HG03571 (cell line): ENCODE data around the gene SHF.

Source experiments
- ATAC-seq: cut with Tn5 transposase; IDR thresholded peaks from one replicate; pipeline ENCODE4 v1.9.1; 2021; ENCODE audit not compliant: unreplicated experiment

Gene SHF

DNA sequence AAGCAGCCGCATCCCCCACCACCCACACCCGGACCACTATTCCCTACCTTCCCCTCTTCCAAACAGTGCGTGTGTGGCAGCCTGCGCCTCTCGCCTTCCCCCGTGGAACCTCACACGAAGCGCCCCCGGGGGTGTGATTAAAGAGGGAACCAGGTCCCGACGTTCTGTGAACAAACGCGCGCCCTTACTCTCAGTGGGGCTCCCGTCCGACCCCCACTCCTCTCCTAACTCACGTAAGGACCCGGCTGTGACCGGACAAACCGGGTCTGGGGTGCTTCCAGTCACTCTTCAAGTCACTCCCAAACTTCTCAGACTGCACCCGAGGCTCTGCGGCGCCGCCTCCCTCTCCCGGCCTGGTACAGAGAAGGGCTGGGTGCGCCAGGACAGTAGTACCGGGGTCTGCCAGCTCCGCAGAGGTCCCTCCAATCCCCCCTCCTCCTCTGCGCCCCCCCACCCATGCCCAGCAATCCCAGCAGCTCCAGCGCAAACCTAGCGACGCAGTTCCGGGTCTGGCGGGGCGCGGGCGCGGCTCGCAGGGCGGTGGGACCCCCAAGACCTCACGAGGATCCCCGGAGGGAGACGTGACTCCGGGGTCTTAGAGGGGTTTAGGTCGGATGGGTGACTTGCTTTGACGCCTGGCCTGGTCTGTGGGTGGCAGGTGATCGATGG lies 58.7 kb downstream of the SHF start:
- ATAC-seq: no peak

DNA sequence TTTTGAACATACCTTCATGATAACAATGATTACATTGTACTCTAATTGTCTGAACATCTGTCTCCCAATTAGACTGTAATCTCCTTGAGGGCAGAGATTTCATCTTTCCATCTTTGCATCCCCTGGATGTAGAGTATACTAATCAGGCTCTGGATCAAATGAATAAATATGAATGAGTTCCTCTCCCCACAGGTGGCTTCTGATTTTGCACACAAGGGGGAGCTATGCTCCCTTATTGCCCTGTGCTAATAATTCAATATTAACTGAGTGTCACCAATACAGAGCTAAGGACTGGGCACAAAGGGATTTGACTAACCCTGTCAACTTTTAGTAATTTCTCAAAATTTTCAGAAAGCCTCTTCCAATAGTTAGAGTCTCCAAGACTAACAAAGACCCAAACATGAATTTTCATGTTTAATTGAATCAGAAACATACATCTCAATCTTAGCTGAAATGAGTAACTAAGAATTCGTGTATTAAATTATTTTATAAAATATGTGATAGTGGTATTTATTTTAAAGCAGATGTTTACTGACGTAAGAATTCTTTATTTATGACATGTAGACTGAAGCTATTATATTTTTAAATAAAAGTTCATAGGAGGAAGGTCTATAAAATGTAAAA lies 61.1 kb downstream of the SHF start:
- ATAC-seq: no peak

DNA sequence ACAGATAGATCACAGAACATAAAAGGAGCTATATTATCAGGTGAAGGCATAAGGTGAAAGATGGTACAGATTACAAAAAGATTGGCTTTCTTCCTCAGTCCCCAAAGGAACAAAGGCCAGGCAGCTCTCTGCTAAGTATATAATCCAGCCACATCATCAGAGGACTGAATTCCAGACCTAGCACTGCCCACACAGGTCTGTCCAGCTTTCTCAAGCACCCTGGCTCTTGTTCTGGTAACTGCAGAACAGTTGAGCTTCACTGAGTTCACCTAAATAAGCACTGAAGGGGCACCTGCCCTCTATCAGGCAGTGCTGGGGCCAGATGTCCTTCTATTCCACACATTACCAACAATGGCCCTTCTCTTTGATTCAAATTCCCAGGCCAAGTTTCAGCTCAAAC lies 64.4 kb downstream of the SHF start:
- no peak for ATAC-seq

DNA sequence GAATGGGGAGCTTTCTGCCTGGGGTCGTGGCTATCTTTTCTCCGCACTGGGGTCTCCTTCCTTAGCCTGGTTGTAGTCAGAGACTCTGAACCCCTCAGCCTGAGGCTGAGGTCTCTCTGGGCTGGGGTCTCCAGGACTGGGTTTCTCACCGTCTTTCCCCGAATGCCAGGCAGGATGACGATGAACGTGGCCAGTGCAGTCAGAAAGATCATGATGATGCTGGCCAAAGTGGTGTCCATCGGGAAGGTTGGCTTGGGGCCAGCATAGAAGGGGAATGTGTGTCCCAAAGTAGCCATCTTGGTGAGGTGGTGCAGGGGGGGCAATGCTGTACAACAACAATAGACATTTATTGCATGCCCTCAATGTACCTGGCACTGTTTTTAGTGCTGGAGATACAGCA lies 65.0 kb downstream of the SHF start:
- no peak for ATAC-seq

DNA sequence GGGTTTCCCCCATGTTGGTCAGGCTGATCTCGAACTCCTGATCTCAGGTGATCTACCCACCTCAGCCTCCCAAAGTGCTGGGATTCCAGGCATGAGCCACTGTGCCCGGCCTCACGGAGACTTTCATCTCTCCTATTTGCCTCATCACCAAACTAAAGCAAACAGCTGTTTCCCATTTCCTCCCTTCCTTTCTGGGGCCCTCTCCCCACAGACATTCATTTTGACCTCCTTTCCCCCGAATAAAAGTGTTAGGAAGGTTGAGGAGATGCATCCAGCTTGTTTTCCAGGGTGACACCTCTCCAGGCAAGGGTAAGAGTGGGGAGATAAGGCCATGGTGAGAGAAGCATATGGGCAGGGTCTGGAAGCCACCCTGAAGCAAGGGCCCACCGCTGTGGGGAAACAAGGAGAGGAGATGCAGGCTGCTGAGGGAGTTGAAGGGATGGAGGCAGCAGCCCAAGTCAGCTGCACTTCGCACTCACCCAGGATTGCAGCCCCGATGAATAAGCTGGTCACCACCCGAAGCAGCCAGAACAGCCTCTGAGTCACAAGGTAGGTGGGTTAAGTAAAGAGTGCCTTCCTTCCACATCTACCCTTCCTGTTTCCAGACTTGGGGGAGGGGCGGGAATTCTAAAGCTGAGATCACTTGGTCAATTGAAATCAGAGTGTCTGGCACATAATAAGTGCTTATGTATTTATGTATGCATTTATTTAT lies 65.9 kb downstream of the SHF start:
- ATAC-seq: no peak

DNA sequence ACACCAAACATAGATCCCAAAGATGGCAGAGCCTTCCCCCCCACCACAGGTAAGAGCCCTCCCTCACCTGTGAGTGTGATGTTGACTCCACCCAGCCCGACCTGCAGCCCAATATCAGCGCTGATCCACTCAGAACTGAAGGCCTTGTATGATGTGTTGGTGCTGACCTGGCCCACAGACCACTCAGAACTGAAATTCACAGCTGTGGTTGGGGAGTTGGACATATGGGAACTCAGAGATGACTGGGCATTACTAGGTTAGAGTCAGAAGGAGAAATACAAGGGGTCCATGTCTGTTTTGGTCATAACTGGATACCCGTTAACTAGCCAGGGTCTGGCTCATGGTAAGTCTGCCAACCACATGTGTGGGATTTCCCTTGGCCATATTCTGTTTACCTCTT lies 66.7 kb downstream of the SHF start:
- no peak for ATAC-seq

DNA sequence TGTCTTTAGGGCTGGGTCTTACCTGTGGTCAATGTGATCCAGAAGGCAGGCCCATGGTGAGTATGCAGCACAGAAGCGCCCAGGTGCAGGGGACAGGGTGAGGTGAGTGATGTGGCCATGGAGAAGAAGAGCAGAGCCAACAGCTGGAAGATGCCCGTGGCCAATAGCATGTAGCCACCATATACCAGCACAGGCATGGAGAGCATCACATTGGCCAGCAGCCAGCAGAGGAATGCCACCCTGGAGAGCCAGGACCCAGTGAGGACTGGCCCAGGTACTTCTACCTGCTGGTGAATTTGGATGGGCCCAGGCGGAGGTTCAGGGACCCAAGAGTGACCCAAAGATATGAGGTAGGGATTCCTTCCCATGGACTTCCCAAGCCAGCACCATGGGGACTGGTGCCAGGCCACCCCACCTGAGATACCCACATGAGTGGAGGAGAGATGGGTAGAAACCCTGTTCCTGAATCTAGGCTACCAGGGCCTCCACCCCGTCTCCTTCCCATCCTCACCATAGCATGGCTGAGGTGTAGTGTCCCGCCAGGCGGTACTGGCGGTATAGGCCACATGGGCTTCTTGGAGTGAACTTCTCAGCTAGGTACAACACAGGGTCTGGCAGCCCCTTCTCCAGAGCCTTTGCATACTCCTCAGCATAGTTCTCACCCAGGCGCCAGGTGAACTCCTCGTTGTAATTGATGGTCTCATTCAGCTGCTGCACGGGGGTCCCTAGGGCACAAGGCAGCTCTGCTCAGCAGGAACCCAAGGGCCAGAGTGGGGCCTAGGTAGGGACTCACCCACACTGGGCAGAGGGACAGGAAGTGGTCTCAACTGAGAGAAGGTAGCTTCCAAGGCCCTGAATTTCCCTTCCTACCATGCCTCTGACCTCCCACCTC lies 67.4 kb downstream of the SHF start:
- ATAC-seq: no peak

DNA sequence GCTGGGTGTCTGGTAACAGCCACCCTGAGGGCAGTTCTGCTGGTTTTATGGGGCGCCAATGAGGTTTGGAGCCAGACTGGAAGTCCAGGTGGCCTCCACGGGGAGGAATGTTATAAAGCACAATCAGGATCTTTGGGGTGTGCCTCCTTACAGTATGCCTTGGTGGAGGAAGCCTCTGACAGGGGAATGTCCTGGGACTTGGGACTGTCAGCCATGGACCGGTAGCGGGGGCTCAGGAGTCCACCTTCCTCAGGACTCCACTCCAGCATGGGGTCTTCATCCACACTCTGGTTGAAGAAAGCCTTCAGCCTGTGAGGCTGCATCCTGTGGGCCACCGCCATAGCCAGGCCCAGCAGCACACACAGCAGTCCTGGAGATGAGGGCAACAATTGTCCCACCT lies 68.8 kb downstream of the SHF start:
- ATAC-seq: no peak

DNA sequence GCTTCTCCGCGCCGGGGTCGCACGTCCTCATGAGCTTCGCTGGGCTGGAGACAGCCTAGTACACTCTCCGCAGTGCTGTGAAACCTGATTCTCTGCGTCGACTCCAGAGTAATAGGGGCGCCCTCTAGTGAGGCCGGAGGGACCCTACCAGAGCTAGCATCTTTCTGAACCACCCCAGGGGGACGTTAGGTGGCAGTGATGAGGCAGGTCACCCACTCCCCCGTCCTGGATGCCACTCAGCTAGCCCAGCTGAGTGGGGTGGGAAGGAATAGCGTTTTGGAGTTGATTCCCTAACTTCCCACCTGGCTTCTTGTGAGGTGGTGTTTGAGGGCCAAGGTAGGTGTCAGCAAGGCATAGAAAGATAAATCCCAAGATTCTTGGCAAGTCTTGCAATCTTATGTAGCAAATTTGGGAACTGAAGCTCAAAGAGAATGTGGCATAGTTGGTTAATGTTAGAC lies 69.6 kb downstream of the SHF start:
- peak; percentile 80 for ATAC-seq

DNA sequence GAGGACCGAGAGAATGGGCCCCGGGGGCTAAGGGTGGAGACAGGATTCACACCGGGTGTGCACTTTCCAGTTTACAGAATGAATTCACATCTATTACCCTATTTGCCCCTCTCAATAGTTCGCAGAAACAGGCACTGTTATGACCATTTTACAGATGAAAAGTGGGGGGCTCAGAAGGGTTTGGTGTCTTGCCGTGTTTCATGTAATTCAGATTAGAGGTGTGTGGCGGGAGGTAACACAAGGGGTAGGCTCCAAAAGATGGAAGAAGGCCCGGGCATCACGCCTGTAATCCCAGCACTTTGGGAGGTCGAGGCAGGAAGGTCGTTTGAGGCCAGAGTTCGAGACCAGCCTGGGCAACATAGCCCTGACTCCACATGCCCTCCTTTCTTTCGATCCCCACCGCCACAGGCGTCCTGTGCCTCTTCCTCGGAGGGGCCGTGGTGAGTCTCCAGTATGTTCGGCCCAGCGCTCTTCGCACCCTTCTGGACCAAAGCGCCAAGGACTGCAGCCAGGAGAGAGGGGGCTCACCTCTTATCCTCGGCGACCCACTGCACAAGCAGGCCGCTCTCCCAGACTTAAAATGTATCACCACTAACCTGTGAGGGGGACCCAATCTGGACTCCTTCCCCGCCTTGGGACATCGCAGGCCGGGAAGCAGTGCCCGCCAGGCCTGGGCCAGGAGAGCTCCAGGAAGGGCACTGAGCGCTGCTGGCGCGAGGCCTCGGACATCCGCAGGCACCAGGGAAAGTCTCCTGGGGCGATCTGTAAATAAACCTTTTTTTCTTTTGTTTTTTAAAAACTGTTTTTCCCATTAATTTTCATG lies 70.2 kb downstream of the SHF start:
- ATAC-seq: no peak
